Inferior parietal cortex (tissue), 1 donor: Measurements from ENCODE around the gene PC.

Source experiments
- DNase-seq: peaks from one replicate; pipeline ENCODE4 v3.0.0-alpha.2; 2016; ENCODE audit errors: extremely low spot score

PC gene

DNA sequence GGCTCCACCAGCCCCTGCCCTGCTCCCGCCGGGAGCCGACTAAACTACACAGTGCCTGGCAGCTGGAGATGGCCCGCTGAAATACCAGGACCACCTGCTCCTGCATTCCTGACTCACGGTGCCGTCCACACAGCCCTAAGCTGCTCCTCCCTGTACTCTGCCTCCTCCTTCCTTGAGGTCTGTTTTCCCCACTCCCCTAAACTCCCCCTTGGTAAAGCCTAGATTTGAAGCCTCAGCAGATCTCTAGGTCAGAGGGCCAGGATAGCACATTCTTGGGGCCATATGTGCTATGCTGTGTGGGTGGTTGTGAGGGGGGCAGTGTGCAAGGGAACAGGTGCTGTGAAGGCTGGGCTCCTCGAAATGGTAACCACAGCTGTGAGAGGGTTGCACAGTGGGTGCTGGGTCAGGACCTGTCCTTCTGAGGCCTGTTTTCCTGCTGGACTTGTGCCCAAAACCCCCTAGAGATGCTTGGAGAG is 91.6 kb downstream of the PC start:
- no peak for DNase-seq

DNA sequence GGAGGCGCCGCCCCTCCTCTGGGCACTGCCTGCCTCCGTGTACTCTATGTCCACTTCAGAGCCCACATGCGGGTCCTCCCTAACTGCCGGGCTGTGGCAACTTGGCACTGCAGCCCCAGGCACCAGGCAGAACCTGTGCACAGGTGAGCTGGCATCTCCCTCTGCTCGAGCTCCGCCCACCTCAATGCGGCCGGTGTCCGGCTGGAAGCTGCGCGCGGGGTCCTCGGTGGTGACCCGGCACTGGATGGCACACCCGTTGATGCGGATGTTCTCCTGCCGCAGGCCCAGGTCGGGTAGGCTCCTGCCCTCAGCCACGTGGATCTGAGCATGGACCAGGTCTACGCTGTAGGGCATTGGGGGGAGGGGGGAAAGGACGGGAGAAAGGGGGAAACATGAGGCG is 92.2 kb downstream of the PC start:
- DNase-seq: no peak

DNA sequence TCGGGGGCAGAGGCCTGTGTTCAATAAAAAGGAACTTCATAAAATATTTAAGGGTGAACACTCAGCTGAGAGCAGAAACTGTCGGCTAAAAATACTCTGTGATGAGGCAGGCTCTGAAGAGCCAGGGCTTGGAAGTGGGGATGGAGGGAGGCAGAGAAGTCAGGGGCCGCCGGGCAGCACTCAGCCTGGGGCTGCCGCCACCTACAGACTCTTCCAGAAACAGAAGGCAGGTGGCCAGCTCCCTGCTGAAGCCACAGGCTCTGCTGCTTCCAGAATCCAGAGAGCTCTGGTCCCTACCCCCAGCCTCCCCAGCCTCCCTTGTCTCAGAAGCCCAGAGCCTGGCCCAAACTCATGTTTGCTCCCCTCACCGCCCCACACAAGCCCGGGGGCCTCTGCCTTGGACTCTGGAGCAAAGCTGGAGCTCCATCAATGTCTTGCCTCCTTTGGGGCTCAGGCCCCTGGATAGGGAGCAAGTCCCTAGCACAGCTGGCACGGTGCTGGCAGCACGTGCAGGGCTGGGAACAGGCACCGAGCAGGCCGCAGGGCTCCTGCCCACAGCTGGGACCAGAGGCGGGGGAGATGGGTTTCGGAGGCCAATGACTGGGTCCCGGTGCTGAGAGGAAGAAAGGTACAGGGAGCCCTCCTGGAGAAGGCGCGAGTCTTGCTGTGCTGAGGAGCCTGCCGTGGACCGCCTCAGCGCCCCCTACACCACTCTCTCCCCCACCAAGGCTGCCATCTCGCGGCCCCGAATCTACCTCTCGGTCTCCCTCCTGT is 93.1 kb downstream of the PC start:
- DNase-seq: no peak

DNA sequence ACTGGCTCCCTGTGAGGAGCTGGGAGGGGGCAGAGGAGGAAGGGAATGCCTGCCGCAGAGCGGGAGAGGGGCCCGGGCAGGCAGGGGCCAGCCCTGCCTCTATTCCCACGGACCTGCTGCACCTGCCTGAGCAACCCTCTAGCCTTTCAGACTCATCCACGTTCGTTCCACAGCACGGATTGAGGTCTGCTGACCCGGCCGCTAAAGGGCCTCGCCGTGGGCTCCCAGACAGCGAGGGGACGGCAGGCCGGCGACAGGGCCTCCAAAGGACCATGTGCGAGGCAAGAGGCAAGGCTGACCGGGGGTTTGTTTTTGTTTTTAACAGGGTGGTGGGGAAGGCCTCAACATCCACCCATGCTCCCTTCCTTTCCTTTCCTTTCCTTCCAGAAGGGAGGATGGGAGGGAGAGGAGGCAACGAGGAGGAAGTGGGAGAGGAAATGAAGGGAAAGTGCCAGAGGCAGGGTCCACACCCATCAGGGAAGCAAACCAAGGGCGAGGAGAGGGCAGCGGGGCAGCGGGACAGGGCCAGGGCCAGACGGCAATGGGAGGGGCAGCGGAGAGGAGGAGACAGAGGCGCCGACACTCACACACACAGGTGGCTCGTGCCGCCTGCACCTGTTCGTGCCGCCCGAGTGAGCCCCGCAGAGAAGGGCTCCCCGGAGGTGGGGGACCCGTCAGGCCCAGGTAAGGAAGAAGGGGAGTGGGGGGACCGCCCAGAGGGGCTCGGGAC is 93.8 kb downstream of the PC start:
- DNase-seq: no peak

DNA sequence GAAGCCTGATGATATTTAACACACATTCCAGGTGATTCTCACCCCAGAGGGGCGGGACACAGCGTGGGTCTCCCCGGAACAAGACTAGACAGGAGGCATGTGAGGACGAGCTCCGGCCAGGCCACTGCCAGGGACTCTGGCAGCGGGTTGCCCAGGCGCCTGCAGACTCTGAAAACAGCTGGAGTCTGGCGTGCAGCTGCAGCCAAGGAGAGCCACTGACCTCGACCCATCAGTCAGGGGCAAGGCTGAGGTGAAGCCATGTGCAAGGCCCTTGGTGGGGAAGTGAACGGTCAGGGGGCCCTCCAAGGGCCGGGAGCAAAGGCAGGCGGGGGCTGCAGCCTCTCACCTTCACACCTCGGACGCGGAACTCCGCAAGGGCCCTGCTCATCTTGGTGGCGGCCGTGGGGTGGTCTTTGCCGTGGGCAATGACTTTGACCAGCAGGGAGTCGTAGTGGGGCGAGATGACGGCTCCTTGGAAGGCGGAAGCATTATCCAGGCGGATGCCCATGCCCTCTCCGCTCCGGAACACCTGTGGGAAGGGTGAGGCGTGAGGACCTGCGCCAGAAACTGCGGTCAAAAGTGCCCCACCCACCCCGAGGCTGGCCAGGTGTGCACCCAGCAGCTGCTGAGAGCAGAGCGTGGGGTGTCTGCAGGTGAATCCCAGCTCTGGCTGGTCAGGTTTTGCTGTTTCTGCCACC is 94.6 kb downstream of the PC start:
- DNase-seq: no peak

DNA sequence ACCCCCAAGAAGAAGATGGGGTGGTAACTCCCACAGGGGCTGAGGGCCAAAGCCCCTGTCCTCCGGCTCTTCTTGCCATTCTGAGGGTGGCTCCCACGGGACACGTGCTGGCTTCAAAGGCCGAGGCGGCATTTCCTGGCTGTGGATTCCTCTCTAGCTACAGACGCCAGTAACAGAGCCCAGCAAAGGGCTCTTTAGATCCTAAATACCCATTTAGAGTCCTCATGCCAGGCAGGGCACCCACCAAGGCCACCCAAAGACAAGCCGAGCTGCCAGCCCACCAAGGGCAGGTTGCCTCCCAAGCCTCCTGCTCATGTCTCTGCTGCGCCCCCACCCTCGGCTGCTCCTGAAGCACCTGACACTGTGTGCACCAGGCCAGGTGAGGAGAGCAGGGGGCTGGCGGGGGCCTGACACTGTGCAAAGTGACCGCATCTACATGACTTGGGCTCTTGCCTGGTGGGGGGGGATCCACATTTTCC is 95.6 kb downstream of the PC start:
- DNase-seq: no peak

DNA sequence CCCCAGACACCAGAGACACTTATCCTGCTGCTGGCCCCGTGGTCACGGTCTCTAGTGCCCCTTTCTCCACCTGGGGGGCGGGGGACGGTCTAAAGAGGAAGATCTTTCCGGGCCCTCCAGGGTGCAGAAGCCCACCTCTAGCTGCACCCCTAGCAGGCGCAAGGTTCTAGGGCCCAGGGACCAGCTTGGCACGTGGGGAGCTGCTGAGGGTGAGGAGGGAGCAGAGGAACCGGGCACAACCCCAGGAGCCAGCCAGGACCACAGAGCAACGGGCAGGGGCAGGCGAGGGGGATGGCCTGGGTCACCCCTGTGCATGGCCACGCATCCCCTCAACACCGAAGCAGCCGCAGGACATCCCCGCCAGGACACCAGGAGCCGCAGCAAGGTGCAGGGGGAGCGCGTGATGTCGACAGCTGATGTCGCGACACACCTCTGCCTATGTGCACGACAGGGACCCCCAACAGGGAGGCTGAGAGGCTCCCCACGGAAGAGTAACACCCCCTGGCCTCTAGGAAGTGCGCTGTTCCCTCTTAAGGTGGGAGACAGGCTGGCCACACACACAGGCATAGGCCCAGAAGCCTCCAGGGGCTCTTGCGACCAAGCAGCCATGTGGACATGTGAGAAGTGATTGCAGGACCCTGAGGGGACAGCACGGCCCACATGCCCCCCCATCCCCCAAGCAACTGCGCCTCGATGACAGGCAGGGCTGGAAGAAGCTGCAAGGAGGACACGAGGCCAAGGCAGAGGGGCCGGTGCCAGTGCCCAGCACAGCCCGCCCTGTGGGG is 96.2 kb downstream of the PC start:
- no peak for DNase-seq

DNA sequence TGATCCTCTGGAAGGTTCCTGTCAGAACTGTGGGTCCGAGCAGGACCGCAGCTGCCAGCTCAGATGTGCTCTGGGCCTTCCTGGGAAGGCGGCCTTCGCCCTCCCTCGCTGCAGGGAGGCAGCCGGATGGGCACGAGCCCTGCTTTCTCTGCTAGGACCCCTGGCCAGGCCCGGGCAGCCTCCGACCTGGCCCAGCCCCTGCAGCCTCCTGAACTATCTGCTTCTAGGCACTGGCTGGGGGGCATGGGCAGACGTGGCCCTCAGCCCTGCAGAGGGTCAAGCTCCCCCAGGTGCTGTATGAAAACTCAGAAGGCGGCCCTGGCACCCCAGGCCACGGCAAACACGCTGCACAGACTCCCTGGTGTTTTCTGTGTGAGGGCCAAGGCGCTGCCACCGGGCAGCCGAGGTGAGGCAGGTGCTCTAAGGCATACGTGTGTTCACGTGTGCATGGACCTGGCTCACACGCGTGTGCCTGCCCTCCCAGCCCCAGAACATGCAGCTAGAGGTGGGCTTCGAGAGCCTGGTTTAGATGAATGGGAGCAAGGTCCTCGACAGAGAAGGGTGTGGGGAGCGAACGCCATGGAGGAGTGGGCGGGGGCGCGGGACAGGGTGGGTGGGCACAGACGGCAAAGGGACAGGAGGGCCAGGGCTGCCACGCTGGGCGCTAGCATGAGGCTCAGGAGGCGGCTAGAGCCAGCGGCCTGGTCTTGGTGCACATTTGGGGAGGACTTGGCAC is 97.0 kb downstream of the PC start:
- DNase-seq: no peak

DNA sequence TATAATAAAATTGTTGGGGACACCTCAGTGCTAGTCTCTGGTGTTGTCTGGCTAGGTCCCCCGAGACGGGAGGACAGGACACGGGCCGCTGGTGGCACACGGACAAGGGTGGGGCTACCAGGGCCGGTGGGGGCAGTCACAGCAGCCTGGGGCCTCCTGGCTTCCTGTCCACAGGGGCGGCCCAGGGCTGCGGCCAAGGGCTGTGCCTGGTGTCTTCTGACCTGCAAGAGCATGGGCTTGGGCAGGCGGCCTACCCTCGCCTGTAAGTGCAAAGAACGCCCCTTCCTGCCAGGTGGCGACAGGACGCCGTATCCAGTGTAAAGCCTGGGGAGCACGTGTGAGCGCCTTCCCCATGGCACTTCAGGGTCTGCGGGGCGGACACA is 97.7 kb downstream of the PC start:
- DNase-seq: no peak

DNA sequence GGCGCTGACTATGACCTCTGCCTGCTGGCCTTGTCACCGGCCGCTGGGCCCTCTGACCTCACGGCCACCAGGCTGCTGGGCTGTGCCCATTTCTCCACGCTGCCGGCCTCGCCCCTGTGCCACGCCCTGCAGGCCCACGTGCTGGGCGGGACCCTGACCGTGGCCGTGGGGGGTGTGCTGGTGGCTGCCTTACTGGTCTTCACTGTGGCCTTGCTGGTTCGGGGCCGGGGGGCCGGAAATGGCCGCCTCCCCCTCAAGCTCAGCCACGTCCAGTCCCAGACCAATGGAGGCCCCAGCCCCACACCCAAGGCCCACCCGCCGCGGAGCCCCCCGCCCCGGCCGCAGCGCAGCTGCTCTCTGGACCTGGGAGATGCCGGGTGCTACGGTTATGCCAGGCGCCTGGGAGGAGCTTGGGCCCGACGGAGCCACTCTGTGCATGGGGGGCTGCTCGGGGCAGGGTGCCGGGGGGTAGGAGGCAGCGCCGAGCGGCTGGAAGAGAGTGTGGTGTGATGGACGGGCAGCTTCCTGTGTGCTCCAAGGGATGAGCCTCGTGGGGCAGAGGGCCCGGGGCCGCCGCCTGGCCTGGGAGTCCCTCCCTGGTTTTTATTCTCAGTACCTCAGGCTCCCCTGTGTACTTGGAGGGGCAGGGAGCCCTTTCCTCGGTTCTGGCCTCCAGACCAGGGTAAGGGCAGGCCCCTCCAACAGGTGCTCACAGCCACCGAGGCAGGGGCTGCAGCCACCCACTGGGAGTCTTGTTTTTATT is 98.3 kb downstream of the PC start:
- no peak for DNase-seq

DNA sequence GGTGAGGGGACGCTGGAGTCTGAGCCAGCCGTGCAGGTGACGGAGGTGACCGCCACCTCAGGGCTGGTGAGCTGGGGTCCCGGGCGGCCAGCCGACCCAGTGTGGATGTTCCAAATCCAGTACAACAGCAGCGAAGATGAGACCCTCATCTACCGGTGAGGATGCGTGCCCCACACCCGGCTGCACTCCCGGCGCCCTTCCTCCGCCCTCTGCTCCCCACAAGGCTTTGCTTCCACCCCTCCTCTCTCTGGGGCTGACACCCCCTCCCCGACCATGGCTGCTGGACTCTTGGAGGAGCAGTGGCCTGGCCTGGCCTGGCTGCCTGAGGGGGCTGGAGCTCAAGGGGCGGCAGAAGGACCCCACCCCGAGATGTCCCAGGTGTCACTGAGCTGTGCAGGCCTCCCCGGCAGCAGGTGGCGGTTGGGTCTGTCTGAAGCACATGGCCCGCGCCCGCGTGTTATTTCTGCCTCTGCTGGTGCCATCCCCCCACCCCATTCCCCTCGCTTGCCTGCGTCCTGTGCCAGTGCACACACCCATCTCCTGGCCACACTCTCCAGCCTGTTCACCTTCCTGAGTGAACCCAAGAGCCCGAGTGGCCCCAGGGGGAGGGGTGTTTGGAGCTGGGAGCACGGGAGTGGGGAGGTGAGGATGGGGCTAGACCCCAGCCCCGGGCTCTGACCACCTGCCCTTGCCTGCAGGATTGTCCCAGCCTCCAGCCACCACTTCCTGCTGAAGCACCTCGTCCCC is 99.1 kb downstream of the PC start:
- no peak for DNase-seq

DNA sequence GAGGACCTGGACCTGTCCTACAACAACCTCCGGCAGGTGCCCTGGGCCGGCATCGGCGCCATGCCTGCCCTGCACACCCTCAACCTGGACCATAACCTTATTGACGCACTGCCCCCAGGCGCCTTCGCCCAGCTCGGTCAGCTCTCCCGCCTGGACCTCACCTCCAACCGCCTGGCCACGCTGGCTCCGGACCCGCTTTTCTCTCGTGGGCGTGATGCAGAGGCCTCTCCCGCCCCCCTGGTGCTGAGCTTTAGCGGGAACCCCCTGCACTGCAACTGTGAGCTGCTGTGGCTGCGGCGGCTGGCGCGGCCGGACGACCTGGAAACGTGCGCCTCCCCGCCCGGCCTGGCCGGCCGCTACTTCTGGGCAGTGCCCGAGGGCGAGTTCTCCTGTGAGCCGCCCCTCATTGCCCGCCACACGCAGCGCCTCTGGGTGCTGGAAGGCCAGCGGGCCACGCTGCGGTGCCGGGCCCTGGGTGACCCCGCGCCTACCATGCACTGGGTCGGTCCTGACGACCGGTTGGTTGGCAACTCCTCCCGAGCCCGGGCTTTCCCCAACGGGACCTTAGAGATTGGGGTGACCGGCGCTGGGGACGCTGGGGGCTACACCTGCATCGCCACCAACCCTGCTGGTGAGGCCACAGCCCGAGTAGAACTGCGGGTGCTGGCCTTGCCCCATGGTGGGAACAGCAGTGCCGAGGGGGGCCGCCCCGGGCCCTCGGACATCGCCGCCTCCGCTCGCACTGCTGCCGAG is 99.8 kb downstream of the PC start:
- no peak for DNase-seq

DNA sequence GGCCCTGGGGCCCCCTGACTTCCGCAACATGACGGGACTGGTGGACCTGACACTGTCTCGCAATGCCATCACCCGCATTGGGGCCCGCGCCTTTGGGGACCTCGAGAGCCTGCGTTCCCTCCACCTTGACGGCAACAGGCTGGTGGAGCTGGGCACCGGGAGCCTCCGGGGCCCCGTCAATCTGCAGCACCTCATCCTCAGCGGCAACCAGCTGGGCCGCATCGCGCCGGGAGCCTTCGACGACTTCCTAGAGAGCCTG is 100.3 kb downstream of the PC start:
- DNase-seq: no peak

DNA sequence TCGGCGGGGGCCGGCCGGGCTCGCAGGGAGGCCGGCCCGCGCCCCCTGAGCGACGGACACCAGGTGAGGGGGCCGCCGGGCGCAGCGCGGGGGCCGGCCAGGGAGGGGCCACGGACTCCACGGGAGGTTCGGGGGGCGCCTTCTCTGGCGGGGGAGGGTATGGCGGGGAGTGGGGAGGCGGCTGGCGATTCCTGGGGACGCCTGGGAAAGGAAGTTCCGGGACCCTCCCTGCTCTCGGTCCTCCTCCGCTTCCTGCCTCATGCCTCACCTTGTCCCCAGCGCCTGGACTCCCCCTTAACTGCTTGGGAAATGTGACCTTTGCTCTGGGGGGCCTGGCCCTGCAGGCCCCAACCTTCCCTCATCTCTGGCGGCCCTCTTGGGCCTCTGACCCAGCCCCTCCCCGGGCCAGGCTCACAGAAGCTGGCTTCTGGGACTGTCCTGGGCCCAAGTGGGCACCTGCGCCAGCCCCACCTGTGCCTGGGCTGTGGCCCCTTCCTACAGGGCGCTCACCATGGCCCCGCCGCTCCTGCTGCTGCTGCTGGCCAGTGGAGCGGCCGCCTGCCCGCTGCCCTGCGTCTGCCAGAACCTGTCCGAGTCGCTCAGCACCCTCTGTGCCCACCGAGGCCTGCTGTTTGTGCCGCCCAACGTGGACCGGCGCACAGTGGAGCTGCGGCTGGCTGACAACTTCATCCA is 100.8 kb downstream of the PC start:
- DNase-seq: no peak

DNA sequence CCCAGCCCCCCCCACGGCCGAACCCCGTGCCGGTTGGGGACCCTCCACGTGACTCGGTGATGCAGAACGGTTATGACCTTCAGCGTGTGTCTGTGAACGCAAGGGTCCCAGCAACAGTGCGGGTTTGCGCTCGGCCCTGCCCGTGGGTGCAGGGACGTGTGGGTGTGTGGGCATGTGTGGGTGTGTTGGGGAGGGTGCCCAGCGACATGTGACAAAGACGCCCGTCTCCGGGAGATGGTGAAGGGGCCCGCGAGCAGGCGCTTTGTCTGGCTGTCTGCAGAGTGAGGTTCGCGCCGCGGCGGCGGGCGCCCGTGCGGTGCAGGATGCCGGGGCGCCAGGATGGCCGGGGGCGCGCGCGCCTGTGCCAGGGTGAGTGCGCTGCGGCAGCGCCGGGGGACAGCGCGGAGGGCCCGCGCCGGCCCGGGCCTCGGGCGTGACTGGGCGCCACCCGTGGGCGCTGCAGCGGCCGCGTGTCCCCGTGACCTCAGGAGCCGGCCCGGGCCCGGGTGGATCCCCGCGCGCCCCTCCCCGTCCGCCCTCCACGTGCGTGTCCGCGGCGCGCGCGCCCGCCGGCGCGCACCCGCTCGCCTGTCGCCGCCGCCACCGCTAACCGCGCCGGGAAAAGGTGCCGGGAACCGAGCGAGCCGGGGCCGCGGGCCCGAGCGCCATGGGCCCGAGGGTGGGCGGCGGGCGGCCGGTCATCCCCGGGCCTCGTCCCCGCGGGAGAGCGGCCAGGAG is 101.5 kb downstream of the PC start, which contains the start of gene LRFN4:
Gene LRFN4 (plus strand): TSS at position 569 of the 738 bp plus-strand sequence. CDS start 681 bp downstream, outside the sequence.
- DNase-seq: peak; percentile 65

DNA sequence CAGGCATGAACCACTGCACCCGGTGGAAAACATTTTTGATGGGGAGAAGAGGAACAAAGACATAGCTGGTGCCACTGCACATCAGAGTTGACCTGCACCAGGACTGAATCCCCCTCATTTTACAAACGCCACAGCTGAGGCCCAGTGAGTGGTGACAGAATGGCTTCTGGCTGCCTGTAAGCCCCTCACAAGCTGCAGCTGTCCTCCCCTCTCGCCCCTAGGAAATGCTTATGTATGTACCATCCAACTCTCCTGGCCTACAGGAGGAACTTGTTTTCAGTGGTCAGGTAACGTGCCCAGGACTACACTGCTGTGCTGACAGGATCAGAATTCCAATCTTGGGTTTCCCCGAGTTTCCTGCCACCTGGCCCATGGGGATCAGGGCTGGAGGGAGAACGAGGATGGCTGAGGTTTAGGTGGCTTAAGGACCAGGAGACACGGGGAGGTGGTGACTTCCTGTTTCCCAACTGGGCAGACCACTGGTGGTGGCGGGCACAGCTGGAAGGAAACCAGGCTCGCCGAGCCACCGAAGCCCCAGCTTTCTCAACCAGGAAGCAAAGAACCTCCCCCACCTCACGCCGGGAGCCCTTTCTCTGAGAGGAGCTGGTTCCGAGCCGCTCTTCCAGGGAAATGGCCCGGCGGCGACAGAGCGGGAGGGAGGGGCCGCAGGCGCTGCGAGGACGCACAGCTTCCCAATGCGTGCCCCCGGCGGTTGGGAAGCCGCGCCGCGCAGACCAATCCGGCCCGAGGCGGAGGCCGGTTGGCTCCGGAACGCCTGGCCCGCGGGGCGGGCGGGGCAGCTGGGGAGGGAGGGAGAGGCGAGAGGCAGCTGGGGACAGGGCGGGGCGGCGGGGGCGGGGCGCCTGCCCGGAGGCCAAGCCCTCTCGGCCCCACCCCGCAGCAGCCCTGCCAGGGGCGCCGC is 102.3 kb downstream of the PC start:
- peak; percentile 86 for DNase-seq
